NOMO-1 treated with dmso at 0.1 percent for 144 hours (cell line): ENCODE data around the gene YARS1.

ENCODE experiments used
- DNase-seq: peaks from one replicate; lab custom pipeline; 2025; ENCODE audit not compliant: unreplicated experiment; lab: John Stamatoyannopoulos, UW

The YARS1 gene

GRCh38 chr1:32782086-32782485 lies 35.1 kb downstream of the YARS1 start:
- DNase-seq = no peak

- DNase-seq = no peak
These were observed 36.4 kb downstream of the YARS1 start for GRCh38 chr1:32780628-32781234.

DNA sequence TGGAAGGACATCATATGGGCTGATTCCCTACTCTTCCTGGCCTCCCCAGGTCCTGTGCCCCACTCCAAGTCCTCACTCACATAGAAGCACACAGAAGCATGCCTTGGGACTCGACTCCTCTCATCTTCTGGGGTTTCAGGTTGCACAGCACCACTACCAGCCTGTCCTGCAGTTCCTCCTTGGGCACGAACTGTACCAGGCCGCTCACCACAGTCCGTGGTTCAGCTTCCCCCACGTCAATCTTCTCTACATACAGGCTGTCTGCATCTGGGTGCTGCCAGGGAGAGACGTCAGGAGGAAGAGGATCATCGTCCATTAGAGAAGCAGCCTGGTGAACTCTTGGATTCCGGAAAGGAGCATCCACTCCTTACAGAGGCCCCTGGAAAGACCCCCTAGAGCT lies 37.2 kb downstream of the YARS1 start:
- no peak for DNase-seq

GRCh38 chr1:32779242-32779641 lies 37.9 kb downstream of the YARS1 start:
- DNase-seq = no peak

DNA sequence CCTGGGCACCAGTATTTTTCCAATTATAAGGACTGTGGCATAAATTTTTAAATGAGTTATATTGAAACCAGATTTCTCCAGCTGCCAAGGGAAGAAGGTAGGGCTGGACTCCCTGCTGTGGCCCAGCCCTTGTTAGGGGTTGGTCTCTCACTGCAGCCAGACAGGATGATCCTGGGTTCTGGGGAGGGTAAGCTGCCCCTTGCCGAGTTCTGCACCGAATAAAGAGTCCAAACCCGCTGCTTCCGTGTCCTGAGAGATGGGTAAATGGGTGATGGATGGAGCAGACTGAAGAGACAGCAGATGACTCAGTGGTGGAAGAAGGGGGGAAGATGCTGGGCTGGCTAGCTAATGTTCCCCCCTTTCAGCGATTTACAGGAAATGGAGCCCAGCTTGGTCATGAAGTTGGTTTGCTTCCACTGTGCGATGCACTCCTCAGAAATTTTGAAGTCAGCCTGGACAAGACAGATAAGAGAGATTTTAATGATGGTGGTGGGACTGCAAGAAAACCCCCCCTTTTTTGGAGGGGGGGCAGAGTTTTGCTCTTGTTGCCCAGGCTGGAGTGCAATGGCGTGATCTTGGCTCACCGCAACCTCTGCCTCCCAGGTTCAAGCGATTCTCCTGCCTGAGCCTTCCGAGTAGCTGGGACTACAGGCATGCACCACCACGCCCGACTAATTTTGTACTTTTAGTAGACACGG lies 41.4 kb downstream of the YARS1 start:
- DNase-seq = no peak

GRCh38 chr1:32774950-32775634 lies 42.1 kb downstream of the YARS1 start:
- DNase-seq = no peak

DNA sequence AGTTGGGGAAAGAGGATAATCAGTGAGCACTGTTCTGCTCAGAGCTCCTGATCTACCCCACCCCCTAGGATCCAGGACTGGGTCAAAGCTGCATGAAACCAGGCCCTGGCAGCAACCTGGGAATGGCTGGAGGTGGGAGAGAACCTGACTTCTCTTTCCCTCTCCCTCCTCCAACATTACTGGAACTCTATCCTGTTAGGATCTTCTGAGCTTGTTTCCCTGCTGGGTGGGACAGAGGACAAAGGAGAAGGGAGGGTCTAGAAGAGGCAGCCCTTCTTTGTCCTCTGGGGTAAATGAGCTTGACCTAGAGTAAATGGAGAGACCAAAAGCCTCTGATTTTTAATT lies 42.7 kb downstream of the YARS1 start:
- no peak for DNase-seq

DNA sequence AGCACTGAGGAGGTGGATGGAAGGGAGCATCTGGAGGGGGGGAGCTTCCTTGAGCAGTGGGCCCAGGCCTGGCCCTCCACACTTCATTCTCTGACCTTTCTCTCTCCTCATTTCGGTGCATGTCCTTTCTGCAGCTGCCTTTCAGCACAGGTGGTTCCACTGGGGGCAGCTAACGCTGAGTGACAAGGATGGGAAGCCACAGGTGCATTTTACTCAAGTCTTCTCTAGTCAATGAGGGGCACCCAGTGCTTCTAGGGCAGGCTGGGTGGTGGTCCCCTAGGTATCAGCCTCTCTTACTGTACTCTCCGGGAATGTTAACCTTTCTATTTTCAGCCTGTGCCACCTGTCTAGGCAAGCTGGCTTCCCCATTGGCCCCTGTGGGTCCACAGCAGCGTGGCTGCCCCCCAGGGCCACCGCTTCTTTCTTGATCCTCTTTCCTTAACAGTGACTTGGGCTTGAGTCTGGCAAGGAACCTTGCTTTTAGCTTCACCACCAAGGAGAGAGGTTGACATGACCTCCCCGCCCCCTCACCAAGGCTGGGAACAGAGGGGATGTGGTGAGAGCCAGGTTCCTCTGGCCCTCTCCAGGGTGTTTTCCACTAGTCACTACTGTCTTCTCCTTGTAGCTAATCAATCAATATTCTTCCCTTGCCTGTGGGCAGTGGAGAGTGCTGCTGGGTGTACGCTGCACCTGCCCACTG lies 43.2 kb downstream of the YARS1 start:
- DNase-seq = no peak

DNA sequence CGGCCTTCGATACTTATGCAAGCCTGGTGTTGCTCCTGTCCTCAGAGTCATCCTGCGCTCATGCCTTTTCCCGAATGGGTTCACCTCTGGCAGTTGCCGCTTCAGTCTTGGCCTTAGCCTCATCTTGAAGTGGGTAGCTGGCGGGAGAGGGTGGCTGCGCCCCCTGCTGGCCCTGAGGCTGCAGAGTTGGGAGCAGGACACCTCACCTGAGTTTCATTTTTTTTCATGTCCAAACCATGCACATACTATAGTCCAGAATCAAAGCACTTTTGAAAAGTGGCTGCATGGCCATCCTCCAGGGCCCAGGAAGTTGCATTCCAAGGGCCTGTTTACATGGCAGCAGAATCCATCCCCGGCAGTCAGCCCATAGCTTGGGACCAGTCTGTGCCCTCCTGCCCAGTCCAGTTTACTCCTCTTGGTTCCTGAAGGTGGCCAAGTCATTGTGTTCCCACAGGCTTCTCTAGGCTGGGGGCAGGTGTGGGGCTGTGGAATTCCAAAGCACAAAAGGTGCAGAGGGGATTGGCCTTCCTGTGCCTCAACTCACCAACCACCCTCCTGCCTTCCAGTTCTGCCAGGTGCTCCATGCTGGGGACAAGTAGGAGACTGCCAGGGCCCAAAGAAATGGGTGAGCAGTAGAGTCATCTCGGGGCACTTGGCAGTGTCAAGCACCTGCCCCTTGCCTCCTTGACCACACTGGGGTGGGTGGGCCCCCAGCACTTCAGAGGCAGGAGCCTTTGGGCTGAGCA lies 44.0 kb downstream of the YARS1 start:
- peak; percentile 23 for DNase-seq

DNA sequence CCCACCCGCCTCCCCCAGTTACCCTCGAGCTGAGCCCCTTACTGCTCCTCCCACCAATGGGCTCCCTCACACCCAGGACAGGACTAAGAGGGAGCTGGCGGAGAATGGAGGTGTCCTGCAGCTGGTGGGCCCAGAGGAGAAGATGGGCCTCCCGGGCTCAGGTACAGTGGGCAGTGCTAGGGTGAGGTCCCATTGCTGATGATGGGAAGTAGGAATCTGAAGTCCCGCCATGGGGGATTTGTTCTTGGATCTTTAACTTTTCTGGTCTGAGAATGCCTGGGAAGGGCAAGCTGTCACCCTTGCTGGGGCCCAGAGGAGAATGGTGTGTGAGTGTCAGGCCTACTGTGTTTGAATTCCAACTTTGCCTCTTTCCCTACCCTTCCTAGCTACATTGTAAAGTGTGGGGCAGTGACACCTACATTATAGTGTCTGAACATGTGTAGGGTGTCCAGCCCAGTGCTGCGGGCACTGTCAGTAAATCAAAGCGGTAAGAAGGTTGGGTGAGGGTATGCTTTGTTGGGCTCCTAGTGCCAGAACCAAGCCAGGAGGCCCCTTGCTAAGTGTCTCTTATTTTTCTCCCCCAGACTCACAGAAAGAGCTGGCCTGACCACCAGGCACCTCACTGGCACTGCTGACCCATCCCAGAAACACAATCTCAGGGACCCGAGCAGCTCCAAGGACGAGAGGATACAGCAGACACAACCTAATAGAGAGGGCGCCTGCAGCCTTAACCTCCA lies 44.7 kb downstream of the YARS1 start:
- DNase-seq = no peak

- DNase-seq = no peak
These were observed 45.4 kb downstream of the YARS1 start for GRCh38 chr1:32771561-32772280.

DNA sequence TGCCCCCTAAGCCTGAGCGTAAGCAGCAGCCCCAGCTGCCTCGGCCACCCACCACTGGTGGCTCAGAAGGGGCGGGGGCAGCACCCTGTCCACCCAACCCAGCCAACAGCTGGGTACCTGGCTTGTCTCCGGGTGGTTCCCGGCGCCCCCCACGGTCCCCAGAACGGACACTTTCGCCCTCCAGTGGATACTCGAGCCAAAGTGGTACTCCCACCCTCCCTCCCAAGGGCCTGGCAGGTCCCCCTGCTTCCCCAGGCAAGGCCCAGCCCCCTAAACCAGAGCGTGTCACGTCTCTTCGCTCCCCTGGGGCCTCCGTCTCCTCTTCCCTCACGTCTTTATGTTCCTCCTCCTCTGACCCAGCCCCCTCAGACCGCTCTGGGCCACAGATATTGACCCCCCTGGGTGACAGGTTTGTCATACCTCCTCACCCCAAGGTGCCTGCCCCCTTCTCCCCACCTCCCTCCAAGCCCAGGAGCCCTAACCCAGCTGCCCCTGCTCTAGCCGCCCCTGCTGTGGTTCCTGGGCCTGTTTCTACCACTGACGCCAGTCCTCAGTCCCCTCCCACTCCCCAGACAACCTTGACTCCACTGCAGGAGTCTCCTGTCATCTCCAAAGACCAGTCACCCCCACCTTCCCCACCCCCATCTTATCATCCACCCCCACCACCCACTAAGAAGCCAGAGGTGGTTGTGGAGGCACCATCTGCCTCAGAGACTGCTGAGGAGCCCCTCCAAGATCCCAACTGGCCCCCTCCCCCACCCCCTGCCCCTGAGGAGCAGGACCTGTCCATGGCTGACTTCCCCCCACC lies 46.2 kb downstream of the YARS1 start:
- no peak for DNase-seq

DNA sequence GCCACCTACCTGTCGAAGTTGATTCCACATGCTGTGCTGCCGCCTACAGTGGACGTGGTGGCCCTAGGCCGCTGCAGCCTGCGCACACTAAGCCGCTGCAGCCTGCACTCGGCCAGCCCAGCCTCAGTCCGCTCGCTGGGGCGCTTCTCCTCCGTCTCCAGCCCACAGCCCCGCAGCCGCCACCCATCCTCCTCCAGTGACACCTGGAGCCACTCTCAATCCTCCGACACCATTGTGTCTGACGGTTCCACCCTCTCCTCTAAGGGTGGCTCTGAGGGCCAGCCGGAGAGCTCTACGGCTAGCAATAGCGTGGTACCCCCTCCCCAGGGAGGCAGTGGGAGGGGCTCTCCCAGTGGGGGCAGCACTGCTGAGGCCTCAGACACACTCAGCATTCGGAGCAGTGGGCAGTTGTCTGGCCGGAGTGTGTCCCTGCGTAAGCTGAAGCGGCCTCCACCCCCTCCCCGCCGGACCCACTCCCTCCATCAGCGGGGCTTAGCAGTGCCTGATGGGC lies 46.9 kb downstream of the YARS1 start:
- DNase-seq = no peak

DNA sequence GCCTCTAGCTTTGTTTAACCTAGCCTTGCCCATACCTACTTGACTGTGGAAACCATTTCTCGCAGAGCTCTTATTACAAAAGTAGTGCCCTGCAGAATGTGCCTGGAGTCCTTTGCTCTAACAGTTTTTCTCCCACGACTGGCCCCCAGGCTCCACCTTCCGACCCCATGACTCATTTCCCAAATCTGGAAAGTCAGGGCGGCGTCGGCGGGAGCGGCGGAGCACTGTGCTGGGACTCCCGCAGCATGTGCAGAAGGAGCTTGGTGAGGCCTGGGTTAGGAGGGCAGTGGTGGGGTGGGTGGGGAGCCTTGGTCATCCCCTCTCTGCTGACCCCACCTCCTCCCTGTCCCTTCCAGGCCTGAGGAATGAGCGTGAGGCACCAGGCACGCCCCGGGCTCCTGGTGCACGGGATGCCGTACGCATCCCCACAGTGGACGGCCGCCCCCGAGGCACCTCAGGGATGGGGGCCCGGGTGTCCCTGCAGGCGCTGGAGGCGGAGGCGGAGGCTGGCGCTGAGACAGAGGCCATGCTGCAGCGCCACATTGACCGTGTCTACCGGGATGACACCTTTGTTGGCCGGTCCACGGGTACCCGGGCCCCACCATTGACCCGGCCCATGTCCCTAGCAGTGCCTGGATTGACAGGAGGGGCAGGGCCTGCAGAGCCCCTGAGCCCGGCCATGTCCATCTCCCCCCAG lies 47.5 kb downstream of the YARS1 start:
- DNase-seq = no peak

- DNase-seq = no peak
These were observed 48.9 kb downstream of the YARS1 start for GRCh38 chr1:32768110-32768850.

GRCh38 chr1:32767641-32768040 lies 49.5 kb downstream of the YARS1 start:
- no peak for DNase-seq

- DNase-seq = no peak
These were observed 50.0 kb downstream of the YARS1 start for GRCh38 chr1:32767156-32767555.
